ENCODE measurements around the gene SLC44A1.

SLC44A1 gene

DNA sequence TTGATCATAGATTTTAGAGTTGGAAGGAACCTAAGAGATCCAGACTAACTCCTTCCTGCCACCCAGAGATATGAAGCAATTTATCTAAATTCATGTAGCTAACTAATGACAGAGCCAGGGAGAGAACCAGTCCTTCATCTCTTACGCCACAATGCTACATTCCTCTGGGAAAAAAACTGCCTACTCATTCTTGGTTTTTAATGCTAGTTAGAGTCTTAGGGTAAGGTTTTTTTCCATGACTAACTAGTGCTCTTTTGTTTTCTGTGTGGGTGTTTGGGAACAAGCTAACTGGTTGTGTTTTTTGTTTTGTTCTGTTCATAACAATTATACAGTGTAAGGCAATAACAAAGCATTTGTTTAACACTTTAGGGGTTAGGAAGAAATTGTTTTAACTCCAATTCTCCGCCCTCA lies 52.4 kb downstream of the SLC44A1 start:
- no peak overlapping the region for H3K4me3 ChIP-seq (ENCODE audit: low read depth, low read length)
- TF ChIP-seq, protein P1, sequence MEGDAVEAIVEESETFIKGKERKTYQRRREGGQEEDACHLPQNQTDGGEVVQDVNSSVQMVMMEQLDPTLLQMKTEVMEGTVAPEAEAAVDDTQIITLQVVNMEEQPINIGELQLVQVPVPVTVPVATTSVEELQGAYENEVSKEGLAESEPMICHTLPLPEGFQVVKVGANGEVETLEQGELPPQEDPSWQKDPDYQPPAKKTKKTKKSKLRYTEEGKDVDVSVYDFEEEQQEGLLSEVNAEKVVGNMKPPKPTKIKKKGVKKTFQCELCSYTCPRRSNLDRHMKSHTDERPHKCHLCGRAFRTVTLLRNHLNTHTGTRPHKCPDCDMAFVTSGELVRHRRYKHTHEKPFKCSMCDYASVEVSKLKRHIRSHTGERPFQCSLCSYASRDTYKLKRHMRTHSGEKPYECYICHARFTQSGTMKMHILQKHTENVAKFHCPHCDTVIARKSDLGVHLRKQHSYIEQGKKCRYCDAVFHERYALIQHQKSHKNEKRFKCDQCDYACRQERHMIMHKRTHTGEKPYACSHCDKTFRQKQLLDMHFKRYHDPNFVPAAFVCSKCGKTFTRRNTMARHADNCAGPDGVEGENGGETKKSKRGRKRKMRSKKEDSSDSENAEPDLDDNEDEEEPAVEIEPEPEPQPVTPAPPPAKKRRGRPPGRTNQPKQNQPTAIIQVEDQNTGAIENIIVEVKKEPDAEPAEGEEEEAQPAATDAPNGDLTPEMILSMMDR (IDR thresholded peaks at IDR 0.05; ENCODE audit: low read depth, low read length), result no peak

DNA sequence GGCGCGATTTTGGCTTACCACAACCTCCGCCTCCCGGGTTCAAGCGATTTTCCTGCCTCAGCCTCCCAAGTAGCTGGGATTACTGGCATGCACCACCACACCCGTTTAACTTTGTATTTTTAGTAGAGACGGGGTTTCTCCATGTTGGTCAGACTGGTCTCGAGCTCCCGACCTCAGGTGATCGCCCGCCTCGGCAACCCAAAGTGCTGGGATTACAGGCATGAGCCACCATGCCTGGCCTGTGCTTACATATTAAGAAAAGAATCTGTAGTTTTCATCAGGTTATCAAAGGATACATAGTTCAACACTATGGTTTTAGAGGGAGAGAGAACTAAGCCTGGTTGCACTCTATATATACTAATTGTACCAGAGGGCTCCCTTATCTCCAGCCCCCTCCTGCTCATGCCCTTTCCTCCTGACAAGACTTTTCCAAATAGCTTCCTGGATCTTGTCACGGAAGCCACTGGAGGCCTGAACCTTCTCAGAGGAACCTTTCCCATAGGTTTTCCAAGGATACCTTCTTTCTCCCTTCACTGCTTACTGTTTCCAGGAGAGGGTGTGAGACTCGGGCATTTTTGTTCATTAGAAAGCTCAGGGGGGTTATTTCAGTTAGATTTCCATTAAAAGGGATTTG lies 53.1 kb downstream of the SLC44A1 start:
- H3K4me3 ChIP-seq (ENCODE audit: low read depth, low read length), result no peak overlapping the region
- TF ChIP-seq, protein P1 (IDR thresholded peaks at IDR 0.05; ENCODE audit: low read depth, low read length), result no peak

DNA sequence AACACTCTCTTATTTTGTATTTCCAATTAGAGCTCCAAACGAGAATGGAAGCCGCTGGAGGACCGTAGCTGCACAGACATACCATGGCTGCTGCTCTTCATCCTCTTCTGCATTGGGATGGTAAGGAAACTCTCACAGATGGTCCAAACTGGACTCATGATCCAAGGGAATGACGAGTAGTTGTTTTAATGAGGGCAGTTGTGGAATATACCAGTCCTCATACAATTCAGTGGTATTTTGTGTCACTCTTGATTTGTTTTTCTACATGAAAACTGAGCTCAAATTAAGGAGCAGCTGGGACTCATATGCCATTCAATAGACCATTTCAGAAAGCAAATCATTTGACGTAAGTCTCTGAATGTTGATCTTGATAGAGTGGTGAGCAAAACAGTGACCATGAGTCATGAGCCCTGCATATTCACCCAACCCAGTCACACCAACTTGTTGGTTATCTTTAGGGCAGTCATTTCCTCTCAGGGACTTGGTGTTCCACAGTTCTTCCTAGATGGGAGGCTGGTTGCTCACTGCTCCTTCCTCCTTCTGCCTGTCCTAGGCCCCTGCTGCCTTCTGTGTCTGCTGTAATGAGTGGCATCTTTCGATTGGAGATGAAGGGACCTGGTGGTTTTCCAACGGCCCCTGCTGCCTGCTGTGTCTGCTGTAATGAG lies 54.9 kb downstream of the SLC44A1 start:
- TF ChIP-seq, protein P1 (IDR thresholded peaks at IDR 0.05; ENCODE audit: low read depth, low read length), result no peak
- H3K4me3 ChIP-seq (ENCODE audit: low read depth, low read length), result no peak overlapping the region

DNA sequence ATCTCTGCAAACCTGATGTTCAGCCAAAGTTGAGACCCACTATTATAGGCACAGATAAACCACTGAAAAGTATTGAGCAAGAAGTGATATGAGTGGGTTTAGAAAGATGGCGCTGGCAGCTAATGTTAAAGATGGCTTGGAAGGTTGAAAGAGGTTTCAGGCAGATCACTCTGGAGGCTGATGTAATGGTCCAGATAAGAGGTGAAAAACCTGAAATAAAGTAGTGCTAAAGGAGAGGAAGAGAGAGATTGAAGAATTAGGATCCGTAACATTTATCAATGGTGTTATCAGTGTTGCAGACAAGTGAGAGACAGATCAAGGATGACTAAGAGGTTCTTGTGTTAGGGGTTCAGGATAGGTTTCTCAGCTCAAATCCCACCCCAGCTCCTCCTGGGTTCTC lies 58.3 kb downstream of the SLC44A1 start:
- H3K4me3 ChIP-seq (ENCODE audit: low read depth, low read length), result no peak overlapping the region
- TF ChIP-seq, protein P1 (IDR thresholded peaks at IDR 0.05; ENCODE audit: low read depth, low read length), result no peak

DNA sequence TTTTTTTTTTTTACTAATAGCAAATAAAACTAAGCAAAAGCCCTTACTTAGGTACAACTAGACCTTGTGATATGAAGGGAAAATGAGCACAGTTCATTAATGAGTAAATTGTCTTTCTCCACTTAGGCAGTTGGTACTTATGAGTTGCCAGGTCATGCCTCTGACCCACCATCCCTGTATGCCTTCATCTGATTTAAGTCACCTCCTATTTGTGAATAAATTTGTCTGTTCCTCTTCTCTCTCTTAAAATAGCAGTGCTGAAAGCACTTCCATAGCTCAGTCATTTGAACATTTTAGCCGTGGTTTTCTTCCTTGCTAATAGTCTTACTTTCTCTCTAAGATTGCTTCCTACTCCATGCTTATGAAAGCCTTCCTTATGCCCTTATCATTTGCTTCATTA lies 61.4 kb downstream of the SLC44A1 start:
- no peak overlapping the region for H3K4me3 ChIP-seq (ENCODE audit: low read depth, low read length)
- TF ChIP-seq, protein P1 (IDR thresholded peaks at IDR 0.05; ENCODE audit: low read depth, low read length), result no peak

DNA sequence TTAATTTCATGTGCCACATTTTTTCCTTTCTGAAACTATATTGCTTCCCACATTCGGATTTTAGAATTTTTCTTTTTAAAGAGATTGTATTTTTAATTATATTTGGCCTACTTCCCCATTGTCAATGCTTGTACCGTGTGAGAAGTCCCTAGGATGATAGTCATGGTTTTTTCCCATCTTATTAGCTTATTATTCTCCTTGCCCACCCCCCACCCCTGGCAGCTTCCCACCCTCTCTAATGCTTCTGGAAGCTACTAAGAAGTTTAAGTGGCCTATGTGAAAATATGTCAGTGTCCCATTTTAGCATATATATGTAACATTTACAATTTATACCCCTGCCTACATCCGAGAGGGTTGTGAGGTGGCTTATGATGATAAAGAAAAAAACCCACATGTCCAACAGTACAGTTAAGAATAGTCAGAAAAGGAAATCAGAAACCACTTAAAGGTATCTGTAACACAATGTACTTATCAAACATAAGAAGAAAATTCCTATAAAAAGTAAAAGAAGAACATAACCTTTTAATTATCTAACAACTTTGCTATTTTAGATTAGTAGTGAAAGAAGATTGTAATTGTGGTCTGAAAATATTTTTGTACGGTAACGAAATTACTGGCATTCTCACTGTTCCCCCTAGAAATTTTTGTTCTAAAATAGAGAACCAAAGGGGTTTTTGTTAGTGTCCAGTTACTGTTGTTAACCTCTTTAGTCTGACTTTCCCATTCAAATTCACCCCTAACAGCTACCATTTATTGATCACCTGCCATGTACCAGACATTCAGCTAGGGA lies 62.1 kb downstream of the SLC44A1 start:
- H3K4me3 ChIP-seq (ENCODE audit: low read depth, low read length), result no peak overlapping the region

More for the DNA sequence above, 62.1 kb downstream of the SLC44A1 start:
- TF ChIP-seq, protein P1 (IDR thresholded peaks at IDR 0.05; ENCODE audit: low read depth, low read length), result no peak
